ENCODE measurements around the gene FAM219A.

Gene FAM219A

DNA sequence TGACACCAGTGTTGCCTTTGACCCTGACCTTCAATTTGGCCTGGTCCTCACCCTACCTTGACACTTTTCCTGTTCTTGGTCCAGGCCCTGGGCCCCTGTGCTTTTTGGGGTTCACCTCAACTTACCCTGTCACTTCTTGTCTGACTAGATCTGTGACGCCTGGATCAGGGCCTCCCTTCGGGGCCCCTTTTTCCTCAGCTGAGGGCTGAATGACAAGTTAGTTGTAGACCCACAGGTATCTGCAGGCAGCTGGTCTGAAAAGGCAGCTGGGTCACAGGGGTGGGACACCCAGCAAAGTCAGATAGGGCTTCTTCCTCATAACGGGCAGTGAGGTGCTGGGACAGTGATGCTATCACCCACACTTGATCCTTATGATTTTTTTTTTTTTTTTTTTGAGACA is 71.7 kb downstream of the FAM219A start:
- peaks cover 2% of the 10 kb centered on the region for H3K4me1 Mint-ChIP-seq (ENCODE audit: low read depth)
- no peak overlapping the region for H3K27ac Mint-ChIP-seq
- no peaks in the 10 kb centered on the region for H3K36me3 Mint-ChIP-seq (ENCODE audit: low read depth)
- no peak overlapping the region for H3K4me3 Mint-ChIP-seq
- no peak for DNase-seq
- no peaks in the 10 kb centered on the region for H3K9me3 Mint-ChIP-seq
- no peaks in the 10 kb centered on the region for H3K27me3 Mint-ChIP-seq

DNA sequence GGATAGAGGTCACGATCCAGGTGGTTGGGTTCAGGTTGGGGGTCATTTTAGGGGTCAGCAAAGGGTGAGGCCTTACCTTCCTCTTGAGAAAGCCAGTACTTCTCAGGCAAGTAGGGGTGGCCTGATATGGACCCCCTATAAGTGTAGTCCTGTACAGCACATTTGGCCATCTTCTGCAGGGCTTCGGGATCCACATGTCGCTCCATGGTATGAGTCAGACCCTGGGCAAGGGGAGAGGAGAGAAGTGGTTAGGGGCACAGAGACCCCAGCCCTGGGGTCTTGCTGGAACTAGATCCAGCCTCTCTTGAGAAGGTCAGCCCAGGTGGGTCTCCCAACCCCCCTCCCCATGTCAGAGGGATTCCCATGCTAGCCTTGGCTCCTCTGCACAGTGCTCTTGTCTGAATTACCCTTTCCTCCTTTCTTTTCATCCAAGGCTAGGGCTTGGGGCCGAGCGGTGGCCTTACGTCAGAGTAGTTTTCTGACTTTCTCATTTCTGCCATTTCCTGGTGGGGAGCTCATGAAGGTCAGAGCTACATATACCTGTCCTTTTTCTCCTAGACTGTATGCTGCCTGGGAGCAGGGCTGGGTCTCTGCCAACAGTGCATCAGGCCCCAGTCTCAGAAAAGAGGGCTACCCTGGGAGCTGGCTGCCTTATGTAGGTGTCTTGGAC is 72.7 kb downstream of the FAM219A start:
- no peak overlapping the region for H3K27ac Mint-ChIP-seq
- H3K27me3 Mint-ChIP-seq, result peaks cover 3% of the 10 kb centered on the region
- H3K4me3 Mint-ChIP-seq, result no peak overlapping the region
- peaks cover 11% of the 10 kb centered on the region for H3K4me1 Mint-ChIP-seq (ENCODE audit: low read depth)
- H3K36me3 Mint-ChIP-seq (ENCODE audit: low read depth), result no peaks in the 10 kb centered on the region
- DNase-seq, result no peak
- H3K9me3 Mint-ChIP-seq, result no peaks in the 10 kb centered on the region

DNA sequence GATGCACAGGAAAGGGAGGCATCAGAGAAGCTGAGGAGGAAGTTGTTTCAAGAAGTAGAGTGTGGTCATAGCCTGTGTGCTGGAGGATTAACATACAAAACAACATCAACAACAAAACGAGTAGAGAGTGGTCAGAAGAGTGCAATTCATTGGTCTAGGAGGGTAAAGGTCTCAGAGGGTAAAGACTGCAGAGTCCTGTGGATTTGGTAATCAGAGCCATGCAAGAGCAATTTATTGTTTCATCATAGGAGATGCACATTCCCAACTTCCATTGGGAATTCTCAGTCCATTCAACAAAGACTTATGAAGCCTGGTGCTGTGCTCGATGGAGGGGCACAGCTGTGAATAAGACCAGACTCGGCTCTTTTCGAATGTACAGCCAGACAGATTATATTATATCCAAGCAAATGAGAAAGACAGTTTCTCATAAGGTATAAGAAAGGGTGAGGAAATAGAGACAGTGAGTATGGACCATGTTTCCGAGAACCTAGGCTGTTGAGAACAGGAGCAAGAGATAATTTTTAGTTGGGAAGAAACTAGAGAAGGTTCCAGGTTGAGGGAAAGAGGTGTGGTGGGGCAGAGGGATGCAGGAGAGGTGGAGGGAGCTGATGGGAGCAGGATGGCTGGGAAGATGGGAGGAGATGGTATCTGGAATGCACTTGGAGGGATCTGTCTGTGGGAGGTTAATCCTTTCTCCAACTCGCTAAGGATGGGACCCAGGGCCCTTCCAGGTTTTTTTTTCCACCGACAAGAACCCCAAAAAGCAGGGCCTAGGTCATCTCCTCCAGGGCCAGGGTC is 73.8 kb downstream of the FAM219A start:
- H3K36me3 Mint-ChIP-seq (ENCODE audit: low read depth), result no peaks in the 10 kb centered on the region
- no peaks in the 10 kb centered on the region for H3K9me3 Mint-ChIP-seq
- no peak for DNase-seq
- H3K4me3 Mint-ChIP-seq, result no peak overlapping the region
- peaks cover 3% of the 10 kb centered on the region for H3K27me3 Mint-ChIP-seq
- H3K27ac Mint-ChIP-seq, result no peak overlapping the region
- H3K4me1 Mint-ChIP-seq (ENCODE audit: low read depth), result peaks cover 21% of the 10 kb centered on the region

DNA sequence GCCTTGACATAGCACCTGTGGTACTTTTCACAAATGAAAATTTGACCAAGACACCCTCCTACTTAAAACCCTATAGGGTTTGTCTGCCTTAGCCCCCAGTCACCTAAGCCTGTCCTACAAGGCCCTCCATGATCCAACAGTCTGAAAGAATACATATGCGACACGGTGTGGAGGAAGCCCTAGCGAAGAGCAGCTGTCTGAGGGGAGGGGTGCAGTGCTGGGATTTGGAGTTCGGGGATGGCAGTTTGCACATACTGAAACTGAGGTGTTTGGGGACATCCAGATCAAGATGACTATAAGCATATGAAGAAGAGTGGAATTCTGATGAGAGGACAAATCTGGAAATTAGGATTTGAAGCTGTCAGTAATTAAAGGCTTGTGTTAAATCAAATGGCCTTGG is 74.5 kb downstream of the FAM219A start:
- Mint-ChIP-seq H3K27ac (no peak overlapping the region), H3K9me3 (no peaks in the 10 kb centered on the region), H3K4me1 (ENCODE audit: low read depth) (peaks cover 26% of the 10 kb centered on the region), H3K36me3 (ENCODE audit: low read depth) (no peaks in the 10 kb centered on the region), H3K27me3 (peaks cover 3% of the 10 kb centered on the region), H3K4me3 (no peak overlapping the region)
- DNase-seq, result no peak

DNA sequence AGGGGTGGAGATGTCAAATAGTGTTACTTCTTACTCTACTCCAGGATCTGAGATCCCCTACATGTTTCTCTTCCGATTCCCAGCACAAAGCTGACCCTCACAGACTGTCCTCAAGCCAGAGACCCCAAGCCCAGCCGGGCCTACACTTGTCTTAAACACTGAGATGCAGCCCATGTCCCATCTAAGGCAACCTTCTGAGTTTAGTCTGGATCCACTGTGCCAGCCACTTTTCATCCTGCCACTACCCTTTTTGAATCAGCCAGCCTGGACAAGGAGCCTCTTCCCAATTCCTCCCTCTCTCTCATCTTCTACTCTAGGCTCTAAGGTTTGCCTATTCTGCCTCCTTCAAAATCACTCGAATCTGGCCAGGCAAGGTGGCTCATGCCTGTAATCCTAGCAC is 75.5 kb downstream of the FAM219A start:
- H3K27ac Mint-ChIP-seq, result no peak overlapping the region
- peaks cover 3% of the 10 kb centered on the region for H3K27me3 Mint-ChIP-seq
- no peak overlapping the region for H3K4me3 Mint-ChIP-seq
- H3K4me1 Mint-ChIP-seq (ENCODE audit: low read depth), result peaks cover 28% of the 10 kb centered on the region
- no peak for DNase-seq
- H3K36me3 Mint-ChIP-seq (ENCODE audit: low read depth), result no peaks in the 10 kb centered on the region
- no peaks in the 10 kb centered on the region for H3K9me3 Mint-ChIP-seq

DNA sequence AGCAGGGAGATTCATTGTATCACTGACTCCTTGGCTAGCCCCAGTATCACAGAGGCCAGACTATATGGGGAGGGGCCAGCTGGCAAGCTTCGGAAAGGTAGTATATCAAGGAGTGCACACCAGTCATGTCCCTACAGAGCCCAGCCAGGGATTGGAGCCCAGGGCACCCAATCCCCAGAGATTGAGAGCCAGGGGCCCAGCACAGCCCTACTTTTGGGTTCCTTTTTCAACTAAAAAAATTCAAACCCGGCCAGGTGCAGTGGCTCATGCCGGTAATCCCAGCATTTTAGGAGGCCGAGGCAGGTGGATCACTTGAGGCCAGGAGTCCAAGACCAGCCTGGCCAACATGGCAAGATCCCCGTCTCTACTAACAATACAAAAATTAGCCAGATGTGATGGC is 76.3 kb downstream of the FAM219A start:
- no peaks in the 10 kb centered on the region for H3K36me3 Mint-ChIP-seq (ENCODE audit: low read depth)
- no peaks in the 10 kb centered on the region for H3K9me3 Mint-ChIP-seq
- no peak for DNase-seq
- H3K27ac Mint-ChIP-seq, result no peak overlapping the region
- H3K4me1 Mint-ChIP-seq (ENCODE audit: low read depth), result peaks cover 30% of the 10 kb centered on the region
- no peak overlapping the region for H3K4me3 Mint-ChIP-seq
- H3K27me3 Mint-ChIP-seq, result peaks cover 3% of the 10 kb centered on the region

DNA sequence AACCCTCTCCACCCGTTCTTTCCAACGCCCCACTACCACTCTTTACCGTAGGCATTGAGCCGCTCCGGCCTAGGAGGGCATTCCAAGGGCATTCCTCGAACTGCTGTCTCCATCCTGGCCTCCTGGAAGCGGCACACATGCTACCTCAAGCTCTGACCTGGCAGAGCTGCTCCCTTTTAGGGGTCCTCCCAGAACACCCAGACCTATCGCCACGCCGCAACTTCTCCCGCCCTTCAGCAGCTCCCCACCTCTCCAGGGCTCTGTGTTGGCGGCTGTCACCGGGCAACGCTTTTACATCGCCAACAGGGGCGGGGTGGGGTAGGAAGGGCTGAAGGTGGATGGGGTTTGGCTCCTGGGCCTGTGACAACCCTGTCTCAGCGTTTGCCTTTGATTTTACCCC is 77.0 kb downstream of the FAM219A start:
- no peak for DNase-seq
- no peak overlapping the region for H3K27ac Mint-ChIP-seq
- peaks cover 3% of the 10 kb centered on the region for H3K27me3 Mint-ChIP-seq
- H3K36me3 Mint-ChIP-seq (ENCODE audit: low read depth), result no peaks in the 10 kb centered on the region
- H3K4me1 Mint-ChIP-seq (ENCODE audit: low read depth), result peaks cover 31% of the 10 kb centered on the region
- H3K4me3 Mint-ChIP-seq, result peak overlapping the region; percentile 69
- H3K9me3 Mint-ChIP-seq, result no peaks in the 10 kb centered on the region

DNA sequence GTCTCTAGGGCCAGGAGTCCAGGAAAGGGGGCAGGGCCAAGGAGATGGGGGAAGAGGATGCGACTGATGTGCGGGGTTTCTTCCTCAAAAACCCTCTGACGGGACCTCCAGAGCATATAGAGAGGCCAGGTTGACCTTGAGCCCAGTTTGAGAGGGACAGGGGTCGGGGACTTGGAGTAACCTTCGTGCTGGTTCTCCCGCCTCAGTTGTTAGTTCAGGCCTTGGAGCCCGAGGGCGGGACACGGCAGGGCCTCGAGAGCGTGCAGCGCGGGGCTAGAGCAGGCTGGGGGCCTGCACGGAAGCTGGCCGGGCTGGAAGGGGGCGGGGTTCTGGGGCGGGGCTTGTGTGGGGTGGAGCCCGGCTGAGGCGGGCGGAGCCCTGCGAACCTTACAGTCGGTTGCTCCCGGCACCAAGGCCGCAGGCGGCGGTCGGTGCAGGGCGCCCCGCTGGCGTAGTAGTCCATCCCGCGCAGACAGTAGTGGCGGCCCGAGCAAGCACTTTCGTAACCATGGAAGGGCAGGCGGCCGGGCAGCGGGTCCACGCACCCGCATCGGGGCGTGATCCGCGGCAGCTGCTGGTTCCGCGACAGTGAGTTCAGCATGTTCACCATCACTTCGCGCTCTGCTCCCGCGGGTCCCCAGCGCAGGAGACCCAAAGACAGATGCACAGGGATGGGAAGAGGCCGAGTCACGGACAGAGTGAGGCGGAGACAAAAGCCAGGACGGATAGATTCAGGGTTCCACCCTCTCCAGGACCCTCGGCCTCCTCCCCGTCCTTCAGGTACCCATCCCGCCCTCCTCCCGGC is 77.7 kb downstream of the FAM219A start:
- H3K27me3 Mint-ChIP-seq, result peaks cover 3% of the 10 kb centered on the region
- DNase-seq, result peak; percentile 88
- H3K9me3 Mint-ChIP-seq, result no peaks in the 10 kb centered on the region
- H3K27ac Mint-ChIP-seq, result peak overlapping the region; percentile 38
- peak overlapping the region; percentile 75 for H3K4me3 Mint-ChIP-seq
- H3K4me1 Mint-ChIP-seq (ENCODE audit: low read depth), result peaks cover 37% of the 10 kb centered on the region
- H3K36me3 Mint-ChIP-seq (ENCODE audit: low read depth), result no peaks in the 10 kb centered on the region

DNA sequence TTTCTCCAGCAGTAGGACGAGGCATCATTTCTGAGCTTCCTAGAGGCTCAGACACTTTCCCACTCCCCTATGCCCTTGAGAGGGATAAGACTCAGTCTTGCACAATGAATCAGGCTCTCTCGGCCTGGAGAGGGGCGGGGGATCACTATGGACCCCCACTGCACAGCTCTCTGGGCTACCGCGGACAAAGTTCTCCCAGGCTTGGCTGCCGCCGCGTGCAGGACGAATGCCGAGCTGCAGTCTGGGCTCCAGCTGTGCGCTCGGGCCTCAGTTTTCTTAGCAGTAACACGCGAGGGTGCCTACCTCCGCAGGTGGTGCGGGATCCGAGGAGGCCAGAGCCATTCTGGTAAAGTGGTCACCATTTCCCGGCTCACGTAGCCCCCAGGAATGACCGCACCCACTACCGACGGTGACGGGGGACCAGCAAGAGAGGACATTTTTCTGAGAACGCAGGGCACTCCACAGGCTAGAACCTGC is 78.3 kb downstream of the FAM219A start:
- peak overlapping the region; percentile 75 for H3K4me3 Mint-ChIP-seq
- no peaks in the 10 kb centered on the region for H3K36me3 Mint-ChIP-seq (ENCODE audit: low read depth)
- no peaks in the 10 kb centered on the region for H3K9me3 Mint-ChIP-seq
- peaks cover 3% of the 10 kb centered on the region for H3K27me3 Mint-ChIP-seq
- DNase-seq, result peak; percentile 56
- H3K4me1 Mint-ChIP-seq (ENCODE audit: low read depth), result peaks cover 42% of the 10 kb centered on the region
- H3K27ac Mint-ChIP-seq, result peak overlapping the region; percentile 38

DNA sequence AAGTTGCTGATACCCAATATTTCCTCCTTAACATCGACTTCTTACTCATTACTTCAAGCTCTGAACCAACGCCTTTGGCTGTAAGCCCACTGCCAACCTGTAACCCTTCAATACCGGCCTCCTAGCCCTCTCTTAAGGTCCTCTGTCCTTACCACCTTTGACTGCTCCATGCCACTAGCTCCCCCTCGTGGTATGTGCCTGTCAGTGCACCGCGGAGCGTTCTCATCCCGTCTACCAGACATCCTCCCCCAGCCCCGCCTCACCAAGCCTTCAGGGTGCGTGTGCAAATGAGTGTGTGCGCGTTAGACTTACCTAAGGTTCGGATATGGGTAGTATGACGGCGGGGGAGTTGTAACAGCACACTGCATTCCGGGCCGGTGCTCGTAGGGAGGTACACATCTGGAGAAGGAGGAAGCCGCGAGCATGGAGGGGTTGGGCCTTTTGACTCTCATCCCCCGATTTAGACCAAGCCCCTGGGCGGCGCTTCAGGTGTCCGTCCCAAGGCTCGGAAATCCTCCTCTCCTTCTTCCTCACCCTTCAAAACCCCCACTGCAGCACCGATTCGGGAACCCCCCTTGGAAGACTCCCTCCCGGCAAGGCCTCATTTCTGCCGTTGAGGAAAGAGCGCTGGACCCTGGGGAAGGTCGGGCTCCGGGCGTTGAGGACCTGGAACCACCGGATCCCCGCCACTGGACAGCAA is 78.9 kb downstream of the FAM219A start:
- Mint-ChIP-seq H3K4me1 (ENCODE audit: low read depth) (peaks cover 42% of the 10 kb centered on the region), H3K9me3 (no peaks in the 10 kb centered on the region), H3K27me3 (peaks cover 3% of the 10 kb centered on the region), H3K27ac (no peak overlapping the region), H3K36me3 (ENCODE audit: low read depth) (no peaks in the 10 kb centered on the region), H3K4me3 (peak overlapping the region; percentile 75)
- DNase-seq, result peak; percentile 93

DNA sequence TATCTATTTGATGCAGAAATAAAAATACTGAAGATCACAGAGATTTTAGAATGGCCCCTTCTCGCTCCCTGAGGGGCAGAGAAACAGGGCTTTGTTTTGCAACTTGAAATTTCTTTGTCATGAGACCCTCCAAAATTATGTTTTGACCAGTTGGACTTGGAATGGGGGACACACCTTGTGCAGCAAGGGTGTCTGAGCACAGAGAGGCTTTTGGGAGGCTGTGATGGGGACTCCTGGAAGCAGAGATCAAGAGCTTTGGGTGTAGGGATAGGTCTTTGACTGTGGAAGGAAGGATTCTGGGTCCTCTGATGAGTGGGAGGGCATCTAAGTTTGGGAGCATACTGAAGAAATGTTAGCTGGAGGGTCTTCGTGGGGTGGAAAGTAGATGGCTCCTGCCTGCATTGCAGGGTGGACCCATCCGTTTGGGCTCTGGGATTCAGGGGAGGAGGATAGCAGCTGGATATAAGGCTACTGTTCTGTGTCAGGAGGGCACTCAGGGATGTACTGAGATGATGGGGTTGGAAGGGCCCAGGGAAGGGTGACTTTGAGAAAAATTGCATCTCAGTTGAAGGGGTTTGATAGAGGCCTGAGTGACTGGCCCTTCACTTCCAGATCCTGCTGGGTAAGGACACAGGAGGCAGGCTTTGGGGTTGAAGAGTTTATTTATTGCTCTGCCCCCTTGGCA is 79.9 kb downstream of the FAM219A start:
- DNase-seq, result no peak
- Mint-ChIP-seq H3K4me1 (ENCODE audit: low read depth) (peaks cover 42% of the 10 kb centered on the region), H3K9me3 (no peaks in the 10 kb centered on the region), H3K27ac (no peak overlapping the region), H3K27me3 (peaks cover 3% of the 10 kb centered on the region), H3K4me3 (no peak overlapping the region), H3K36me3 (ENCODE audit: low read depth) (no peaks in the 10 kb centered on the region)

DNA sequence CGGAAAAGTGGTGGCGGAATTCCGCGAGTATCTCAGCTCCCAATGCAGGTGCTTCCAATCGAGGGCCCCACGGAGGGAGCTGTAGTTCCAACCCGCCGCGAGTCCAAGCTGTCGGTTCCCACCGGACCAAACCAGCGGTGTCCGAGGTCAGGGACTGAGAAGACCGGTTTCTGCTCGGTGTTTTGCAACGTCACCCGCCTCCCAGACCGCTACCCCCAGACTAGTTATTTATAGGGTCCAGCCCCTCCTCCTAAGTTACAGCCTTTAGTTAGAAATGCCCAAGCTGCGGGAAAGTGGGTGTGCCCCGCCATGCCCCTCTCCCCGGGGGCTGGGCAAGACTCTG is 81.0 kb downstream of the FAM219A start:
- Mint-ChIP-seq H3K9me3 (no peaks in the 10 kb centered on the region), H3K36me3 (ENCODE audit: low read depth) (peaks cover 3% of the 10 kb centered on the region), H3K4me3 (peak overlapping the region; percentile 86), H3K27ac (no peak overlapping the region), H3K27me3 (peaks cover 3% of the 10 kb centered on the region), H3K4me1 (ENCODE audit: low read depth) (peaks cover 42% of the 10 kb centered on the region)
- no peak for DNase-seq

DNA sequence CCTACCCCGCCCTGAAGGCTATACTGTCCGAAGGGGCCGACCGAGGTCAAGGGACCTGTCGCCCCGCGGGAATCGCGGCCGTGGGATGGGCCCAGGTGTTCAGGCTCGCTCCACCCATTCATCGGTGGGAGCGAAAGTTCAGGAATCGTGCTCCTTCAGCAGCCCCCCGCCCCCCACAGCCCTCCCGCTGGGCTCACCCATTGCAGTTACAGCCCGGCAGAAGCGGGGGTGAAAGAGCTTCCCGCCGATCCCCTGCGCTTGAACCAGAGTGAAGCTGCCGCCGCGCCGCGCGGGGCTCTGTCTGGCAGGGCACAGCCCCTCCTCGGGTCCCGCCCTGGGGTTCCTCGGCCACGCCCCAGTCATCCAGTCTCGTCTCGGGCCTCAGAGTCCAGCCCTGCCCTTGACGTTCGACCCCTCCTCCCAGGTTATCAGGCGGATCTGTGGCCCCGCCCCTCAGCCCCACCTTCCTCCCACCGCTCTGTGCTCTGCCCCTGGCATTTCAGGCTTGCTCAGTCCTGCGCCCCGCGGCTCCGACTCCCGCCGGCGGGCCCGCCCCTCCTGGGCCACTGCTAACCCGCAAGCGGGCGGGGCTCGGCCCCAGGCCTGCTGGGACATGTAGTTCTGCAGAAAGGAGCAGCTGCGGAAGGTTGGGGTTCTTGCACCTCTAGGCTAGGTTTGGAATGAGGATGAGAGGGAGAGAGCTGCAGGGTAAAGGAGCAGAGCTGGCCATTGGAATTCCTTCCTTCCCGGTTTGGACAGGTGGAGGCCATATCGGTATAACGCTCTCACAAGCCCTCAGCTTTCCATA is 81.6 kb downstream of the FAM219A start, which contains the start of gene MYORG:
Gene MYORG (minus strand): TSS at position 303 of the 808 bp plus-strand sequence. CDS start 3,955 bp downstream, outside the sequence.
- peak within 1 kb of the TSS; percentile 86 for H3K4me3 Mint-ChIP-seq
- peaks cover 3% of the 10 kb centered on the region for H3K27me3 Mint-ChIP-seq
- H3K27ac Mint-ChIP-seq, result peak within 1 kb of the TSS; percentile 85
- peak; percentile 98 for DNase-seq
- H3K4me1 Mint-ChIP-seq (ENCODE audit: low read depth), result peaks cover 41% of the 10 kb centered on the region
- H3K9me3 Mint-ChIP-seq, result no peaks in the 10 kb centered on the region
- peaks cover 5% of the 10 kb centered on the region for H3K36me3 Mint-ChIP-seq (ENCODE audit: low read depth)
